SH-SY5Y (cell line): ENCODE measurements around the gene MFSD2A.

Experiments used
- GATA2 ChIP-seq: IDR thresholded peaks from 2 replicates; pipeline ENCODE4 v1.6.1; 2011; ENCODE audit warnings: mild to moderate bottlenecking, low read depth, low read length
- GATA3 ChIP-seq: IDR thresholded peaks from 2 replicates; pipeline ENCODE4 v1.6.1; 2011; ENCODE audit warnings: low read depth, mild to moderate bottlenecking, low read length, moderate library complexity

Gene MFSD2A

GRCh38 chr1:39996396-39997004 is 41.6 kb downstream of the MFSD2A start:
- TF ChIP-seq GATA3 = no peak

GRCh38 chr1:40001456-40001855 is 46.5 kb downstream of the MFSD2A start:
- TF ChIP-seq GATA2 (no peak), GATA3 (no peak)

GRCh38 chr1:40003156-40004093 is 48.5 kb downstream of the MFSD2A start:
- TF ChIP-seq GATA2 = no peak

GRCh38 chr1:40004857-40005256 is 49.9 kb downstream of the MFSD2A start:
- no peak for TF ChIP-seq GATA2
- no peak for TF ChIP-seq GATA3

GRCh38 chr1:40011198-40011597 is 56.3 kb downstream of the MFSD2A start:
- TF ChIP-seq GATA2 (no peak), GATA3 (no peak)

GRCh38 chr1:40014253-40014706 is 59.3 kb downstream of the MFSD2A start:
- TF ChIP-seq GATA2 (no peak), GATA3 (no peak)

- TF ChIP-seq GATA2 = no peak
Measured at GRCh38 chr1:40014812-40015594, 60.1 kb downstream of the MFSD2A start.

GRCh38 chr1:40017951-40018575 is 63.1 kb downstream of the MFSD2A start:
- no peak for TF ChIP-seq GATA3
- no peak for TF ChIP-seq GATA2
